ENCODE data around the gene SCO2. TPM values are rescaled to one million over a fixed set of nuclear protein-coding genes. Genes with fewer than 3 reads are reported as not detected.
"Not testable (repeated sequence)": the region's sequence is repeated elsewhere in the genome, so short reads cannot be mapped to it uniquely, and the experiment has no call there.

The SCO2 gene
- total RNA-seq, 1 donor = 7.3 TPM

GRCh38 chr22:50551160-50551752, 25.9 kb upstream of the SCO2 start:
- no peak for DNase-seq (ENCODE audit: low read depth in 2 of 3, low spot score in 2 of 3)

GRCh38 chr22:50550395-50550794, 25.0 kb upstream of the SCO2 start:
- no peak for DNase-seq (ENCODE audit: low read depth in 2 of 3, low spot score in 2 of 3)

GRCh38 chr22:50548921-50549790, 23.8 kb upstream of the SCO2 start:
- DNase-seq (ENCODE audit: low read depth in 2 of 3, low spot score in 2 of 3) = no peak

GRCh38 chr22:50548040-50548920, 22.9 kb upstream of the SCO2 start:
- peak in 1 of 3 donors; percentile 50 for DNase-seq (ENCODE audit: low read depth in 2 of 3, low spot score in 2 of 3)

- DNase-seq (ENCODE audit: low read depth in 2 of 3, low spot score in 2 of 3) = no peak
Observed at GRCh38 chr22:50547263-50547985, 22.0 kb upstream of the SCO2 start.

GRCh38 chr22:50546326-50547262, 21.2 kb upstream of the SCO2 start:
- no peak for DNase-seq (ENCODE audit: low read depth in 2 of 3, low spot score in 2 of 3)

GRCh38 chr22:50545522-50546325, 20.3 kb upstream of the SCO2 start, which contains the start of gene KLHDC7B:
Gene KLHDC7B, plus strand, starts transcription at chr22:50545899. Its CDS starts 345 bp downstream, at chr22:50546244.
- peak in 2 of 3 donors; percentile 62 to 69 for DNase-seq (ENCODE audit: low read depth in 2 of 3, low spot score in 2 of 3)

- DNase-seq (ENCODE audit: low read depth in 2 of 3, low spot score in 2 of 3) = no peak
Observed at GRCh38 chr22:50544746-50545253, 19.4 kb upstream of the SCO2 start.

- DNase-seq (ENCODE audit: low read depth in 2 of 3, low spot score in 2 of 3) = peak; percentile 69 to 86 (median 78)
Observed at GRCh38 chr22:50544078-50544745, 18.8 kb upstream of the SCO2 start.

GRCh38 chr22:50542416-50542927, 17.1 kb upstream of the SCO2 start:
- DNase-seq (ENCODE audit: low read depth in 2 of 3, low spot score in 2 of 3) = no peak

- not testable (repeated sequence) for DNase-seq (ENCODE audit: low read depth in 2 of 3, low spot score in 2 of 3)
Observed at GRCh38 chr22:50541667-50542026, 16.2 kb upstream of the SCO2 start.

- DNase-seq (ENCODE audit: low read depth in 2 of 3, low spot score in 2 of 3) = no peak
Observed at GRCh38 chr22:50540381-50540780, 15.0 kb upstream of the SCO2 start.

- DNase-seq (ENCODE audit: low read depth in 2 of 3, low spot score in 2 of 3) = no peak
Observed at GRCh38 chr22:50537765-50538164, 12.4 kb upstream of the SCO2 start.

- DNase-seq (ENCODE audit: low read depth in 2 of 3, low spot score in 2 of 3) = no peak
Observed at GRCh38 chr22:50536226-50536625, 10.8 kb upstream of the SCO2 start.

- no peak for DNase-seq (ENCODE audit: low read depth in 2 of 3, low spot score in 2 of 3)
Observed at GRCh38 chr22:50535113-50535512, 9.7 kb upstream of the SCO2 start.

- not testable (repeated sequence) for DNase-seq (ENCODE audit: low read depth in 2 of 3, low spot score in 2 of 3)
Observed at GRCh38 chr22:50533856-50534711, 8.7 kb upstream of the SCO2 start.

Data from hematopoietic multipotent progenitor cell (in vitro differentiated cells).